Activated CD4-positive, alpha-beta T cell treated with anti-CD3 and anti-CD28 coated beads for 4 hours (primary cell): ENCODE results near the gene FOXK2.

Experiments used
- DNase-seq, 2 donors: peaks; one replicate each; pipeline ENCODE4 v3.0.0-alpha.2; 2020

Gene FOXK2

GRCh38 chr17:82611140-82612058 is 91.9 kb downstream of the FOXK2 start:
- DNase-seq: no peak

GRCh38 chr17:82613283-82614094 is 94.0 kb downstream of the FOXK2 start:
- no peak for DNase-seq

GRCh38 chr17:82614095-82614631 is 94.6 kb downstream of the FOXK2 start:
- no peak for DNase-seq

- DNase-seq: no peak
Measured at GRCh38 chr17:82615084-82616020, 95.8 kb downstream of the FOXK2 start.

GRCh38 chr17:82616021-82616711 is 96.6 kb downstream of the FOXK2 start:
- no peak for DNase-seq

- no peak for DNase-seq
Measured at GRCh38 chr17:82619211-82619610, 99.7 kb downstream of the FOXK2 start.

GRCh38 chr17:82619641-82620040 is 100.1 kb downstream of the FOXK2 start:
- no peak for DNase-seq

- DNase-seq: no peak
Measured at GRCh38 chr17:82623707-82624106, 104.2 kb downstream of the FOXK2 start.

GRCh38 chr17:82627405-82627804 is 107.9 kb downstream of the FOXK2 start:
- DNase-seq: no peak

GRCh38 chr17:82629748-82630147 is 110.2 kb downstream of the FOXK2 start:
- no peak for DNase-seq

GRCh38 chr17:82630212-82630611 is 110.7 kb downstream of the FOXK2 start:
- no peak for DNase-seq

GRCh38 chr17:82631544-82631943 is 112.0 kb downstream of the FOXK2 start:
- DNase-seq: no peak

GRCh38 chr17:82632451-82632850 is 112.9 kb downstream of the FOXK2 start:
- DNase-seq: no peak

- no peak for DNase-seq
Measured at GRCh38 chr17:82633343-82633742, 113.8 kb downstream of the FOXK2 start.

GRCh38 chr17:82636626-82637598 is 117.4 kb downstream of the FOXK2 start:
- DNase-seq: no peak

GRCh38 chr17:82638183-82638773 is 118.7 kb downstream of the FOXK2 start:
- no peak for DNase-seq

GRCh38 chr17:82639628-82640027 is 120.1 kb downstream of the FOXK2 start:
- DNase-seq: no peak

GRCh38 chr17:82640036-82640435 is 120.5 kb downstream of the FOXK2 start:
- no peak for DNase-seq

GRCh38 chr17:82642022-82642421 is 122.5 kb downstream of the FOXK2 start:
- DNase-seq: no peak

- DNase-seq: no peak
Measured at GRCh38 chr17:82644148-82644547, 124.6 kb downstream of the FOXK2 start.
